ENCODE measurements around the gene DNAH3. TPM values are rescaled to one million over a fixed set of nuclear protein-coding genes. Genes with fewer than 3 reads are reported as not detected.

DNAH3 gene
- total and polyA plus RNA-seq, 2 of the 8 experiments (the other 6 are each of a cell fraction or from before 2014, with no cell fraction given), result 0.57 to 0.71 TPM

DNA sequence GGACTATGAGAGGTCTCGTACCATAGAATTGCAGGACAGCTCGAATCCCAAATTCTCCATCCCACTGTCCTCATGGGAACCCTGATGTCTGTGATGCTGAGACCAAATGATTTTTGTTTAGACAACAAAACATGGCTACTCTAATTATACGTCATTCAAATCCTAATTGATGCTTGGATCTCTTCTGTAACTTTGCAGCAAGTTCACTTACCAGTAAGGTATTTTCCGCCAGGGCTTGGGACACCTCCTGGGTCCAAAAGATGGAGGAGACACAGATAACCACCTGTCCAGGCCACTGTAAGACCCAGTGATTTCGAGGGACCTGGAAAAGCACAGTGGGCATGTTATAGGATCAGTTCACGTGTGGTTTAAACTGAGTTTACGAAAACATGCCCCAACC is 92.8 kb downstream of the DNAH3 start:
- H3K9me3 ChIP-seq (ENCODE audit: insufficient read depth in 2 of 2, low read depth in 1 of 2, low read length in 1 of 2), result no peaks in the 10 kb centered on the region
- H2BK15ac ChIP-seq (ENCODE audit: low read length), result no peak overlapping the region
- no peaks in the 10 kb centered on the region for H3K4me1 ChIP-seq (replicated peaks in 1 of 4; ENCODE audit: control insufficient read depth in 3 of 4, insufficient read depth in 4 of 4, low read length in 3 of 4)
- H4K8ac ChIP-seq (ENCODE audit: extremely low read depth, insufficient read depth, low read length), result no peak overlapping the region
- H3K36me3 ChIP-seq (ENCODE audit: control insufficient read depth in 2 of 4, insufficient read depth in 4 of 4, low read length in 3 of 4), result no peaks in the 10 kb centered on the region
- H4K91ac ChIP-seq (replicated peaks; ENCODE audit: insufficient read length, low read length), result no peak overlapping the region
- no peak overlapping the region for H4K5ac ChIP-seq (ENCODE audit: insufficient read length, low read depth, low read length)
- ChIA-PET POLR2A (ENCODE audit: partially characterized antibody) (no interaction called here), CTCF (ENCODE audit: partially characterized antibody) (no interaction called here)
- no peak overlapping the region for H2BK12ac ChIP-seq (ENCODE audit: low read depth, low read length)
- no peaks in the 10 kb centered on the region for H4K20me1 ChIP-seq (replicated peaks in 1 of 2; ENCODE audit: control insufficient read depth in 1 of 2, insufficient read depth in 2 of 2, low read length in 2 of 2)
- H3K9ac ChIP-seq (replicated peaks in 1 of 4; ENCODE audit: extremely low read depth in 1 of 4, low read depth in 3 of 4, low read length in 3 of 4), result no peak overlapping the region
- DNase-seq (ENCODE audit: low read depth in 1 of 2, low spot score in 2 of 2) (no peak), FAIRE-seq (no peak)
- TF ChIP-seq GABPA (IDR thresholded peaks at IDR 0.05; ENCODE audit: borderline replicate concordance, insufficient read depth, low read length), result no peak
- TF ChIP-seq CEBPB (IDR thresholded peaks at IDR 0.05; ENCODE audit: low read depth, low read length), result no peak
- TF ChIP-seq BCL11A (IDR thresholded peaks at IDR 0.05; ENCODE audit: low read depth in 2 of 2, low read length in 2 of 2), result no peak
- no peak for TF ChIP-seq RXRA (IDR thresholded peaks at IDR 0.05; ENCODE audit: insufficient read depth, low read depth, low read length)
- TF ChIP-seq TEAD4 (IDR thresholded peaks at IDR 0.05; ENCODE audit: low read depth, low read length), result no peak
- TF ChIP-seq KDM1A (IDR thresholded peaks at IDR 0.05; ENCODE audit: borderline replicate concordance, low read length), result no peak
- TF ChIP-seq, protein P1, sequence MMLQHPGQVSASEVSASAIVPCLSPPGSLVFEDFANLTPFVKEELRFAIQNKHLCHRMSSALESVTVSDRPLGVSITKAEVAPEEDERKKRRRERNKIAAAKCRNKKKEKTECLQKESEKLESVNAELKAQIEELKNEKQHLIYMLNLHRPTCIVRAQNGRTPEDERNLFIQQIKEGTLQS (IDR thresholded peaks at IDR 0.05; ENCODE audit: insufficient read depth, low read depth, low read length), result no peak
- TF ChIP-seq CHD1 (IDR thresholded peaks at IDR 0.05; ENCODE audit: low read depth, low read length), result no peak
- TF ChIP-seq NANOG (IDR thresholded peaks at IDR 0.05; ENCODE audit: insufficient read depth, low read depth, low read length, poor library complexity, severe bottlenecking), result no peak
- TF ChIP-seq, protein P2, sequence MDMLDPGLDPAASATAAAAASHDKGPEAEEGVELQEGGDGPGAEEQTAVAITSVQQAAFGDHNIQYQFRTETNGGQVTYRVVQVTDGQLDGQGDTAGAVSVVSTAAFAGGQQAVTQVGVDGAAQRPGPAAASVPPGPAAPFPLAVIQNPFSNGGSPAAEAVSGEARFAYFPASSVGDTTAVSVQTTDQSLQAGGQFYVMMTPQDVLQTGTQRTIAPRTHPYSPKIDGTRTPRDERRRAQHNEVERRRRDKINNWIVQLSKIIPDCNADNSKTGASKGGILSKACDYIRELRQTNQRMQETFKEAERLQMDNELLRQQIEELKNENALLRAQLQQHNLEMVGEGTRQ (IDR thresholded peaks at IDR 0.05; ENCODE audit: low read length), result no peak
- no peak for TF ChIP-seq HDAC2 (IDR thresholded peaks at IDR 0.05; ENCODE audit: borderline replicate concordance in 1 of 2, low read depth in 2 of 2, low read length in 2 of 2)
- TF ChIP-seq BACH1 (IDR thresholded peaks at IDR 0.05; ENCODE audit: low read length), result no peak
- no peak for TF ChIP-seq YY1 (IDR thresholded peaks at IDR 0.05; ENCODE audit: low read depth, low read length)
- no peaks in the 10 kb centered on the region for H3K27me3 ChIP-seq (replicated peaks in 1 of 4; ENCODE audit: control insufficient read depth in 3 of 4, extremely low read depth in 1 of 4, insufficient read depth in 3 of 4, low read length in 3 of 4)
- H2AK5ac ChIP-seq (ENCODE audit: low read depth, low read length), result no peak overlapping the region
- no peak overlapping the region for H3K23ac ChIP-seq (ENCODE audit: insufficient read length)
- no peak overlapping the region for H3K18ac ChIP-seq (ENCODE audit: extremely low read depth, low read length)
- H3K79me2 ChIP-seq (ENCODE audit: control insufficient read depth in 1 of 2, insufficient read depth in 2 of 2, low read length in 2 of 2), result no peaks in the 10 kb centered on the region
- no peak overlapping the region for H3K56ac ChIP-seq (replicated peaks; ENCODE audit: insufficient read length, low read depth, low read length)
- H2BK120ac ChIP-seq (replicated peaks; ENCODE audit: low read depth, low read length), result no peak overlapping the region
- no peak overlapping the region for H2BK20ac ChIP-seq (ENCODE audit: low read length)
- H3K14ac ChIP-seq (ENCODE audit: insufficient read length), result no peak overlapping the region
- no peak overlapping the region for H3K4ac ChIP-seq (replicated peaks; ENCODE audit: insufficient read length, low read depth, low read length)
- H2BK5ac ChIP-seq (ENCODE audit: low read depth, low read length), result no peak overlapping the region
- H3K27ac ChIP-seq (ENCODE audit: low read depth, low read length), result no peak overlapping the region
- H3K4me3 ChIP-seq (ENCODE audit: extremely low read depth in 1 of 4, insufficient read depth in 2 of 4, low read depth in 3 of 4, low read length in 4 of 4), result no peak overlapping the region
- no peaks in the 10 kb centered on the region for H3K79me1 ChIP-seq (ENCODE audit: low read depth, low read length)
- H2AFZ ChIP-seq (ENCODE audit: low read length), result no peak overlapping the region
- H3K4me2 ChIP-seq (ENCODE audit: insufficient read depth in 1 of 2, low read depth in 2 of 2, low read length in 2 of 2), result no peak overlapping the region
- 84% methylated on average over 7 of the region's 7 CpGs; no CpG with 5 or more reads in 1 of the 2 experiments for WGBS, 2 experiments (ENCODE audit: extremely low coverage in 1 of 2, insufficient coverage in 1 of 2, insufficient read length in 1 of 2, insufficient replicate concordance in 2 of 2, low coverage in 1 of 2, low lambda C conversion rate in 2 of 2, missing lambda C conversion rate in 1 of 2)
- no peaks in the 10 kb centered on the region for H3K23me2 ChIP-seq (ENCODE audit: low read depth, low read length)

Measured in H1 (cell line).